GM21423 (cell line): ENCODE measurements around the gene MYRIP.
"Not testable (repeated sequence)": the region's sequence is repeated elsewhere in the genome, so short reads cannot be mapped to it uniquely, and the experiment has no call there.

Experiments used
- ATAC-seq: cut with Tn5 transposase; IDR thresholded peaks from one replicate; pipeline ENCODE4 v1.9.1; 2021; ENCODE audit warnings: mild to moderate bottlenecking, moderate library complexity; ENCODE audit not compliant: unreplicated experiment

MYRIP gene

GRCh38 chr3:40021338-40021737 lies 211.9 kb downstream of the MYRIP start:
- no peak for ATAC-seq

DNA sequence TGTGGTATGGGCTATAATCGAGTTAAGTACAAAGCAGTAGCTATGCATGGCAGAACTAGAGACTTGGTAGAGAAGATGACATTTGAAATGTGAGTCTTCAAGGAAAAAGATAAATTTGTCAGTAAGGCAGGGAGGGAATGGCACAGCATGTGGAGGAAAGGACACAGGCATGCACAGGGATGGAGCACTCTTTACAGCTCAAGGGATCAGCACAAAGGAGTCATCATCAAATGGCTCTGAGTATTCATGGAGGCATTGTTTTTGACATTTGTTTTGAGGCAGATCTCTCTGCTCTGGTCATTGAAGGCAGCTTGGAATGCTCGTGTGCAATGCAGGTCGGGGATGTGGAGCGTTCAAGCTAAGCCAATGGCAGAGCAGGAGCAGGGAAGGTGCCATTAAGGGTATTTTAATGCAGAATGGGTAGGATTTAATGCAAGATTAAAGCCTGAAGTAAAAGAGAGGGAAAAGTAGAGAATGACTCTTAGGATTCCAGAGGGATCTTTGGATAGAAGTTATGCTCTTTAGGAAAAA lies 213.0 kb downstream of the MYRIP start:
- ATAC-seq: no peak

- no peak for ATAC-seq
Measured at GRCh38 chr3:40024526-40024925, 215.1 kb downstream of the MYRIP start.

DNA sequence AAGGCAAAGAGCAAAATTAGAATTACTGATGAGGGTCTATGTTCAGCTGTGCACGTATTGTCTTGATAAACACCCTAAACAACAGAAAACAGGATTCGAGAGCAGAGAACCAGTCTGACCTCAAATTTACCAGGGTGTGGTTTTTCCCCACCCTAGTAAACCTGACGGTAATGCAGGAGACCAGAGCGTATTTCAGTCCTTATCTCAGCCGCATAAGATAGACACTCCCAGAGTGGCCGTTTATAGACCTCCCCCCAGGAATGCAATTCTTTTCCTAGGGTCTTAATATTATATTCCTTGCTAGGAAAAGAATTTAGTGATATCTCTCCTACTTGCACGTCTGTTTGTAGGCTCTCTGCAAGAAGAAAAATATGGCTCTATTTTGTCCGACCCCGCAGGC lies 216.5 kb downstream of the MYRIP start:
- ATAC-seq: not testable (repeated sequence)

DNA sequence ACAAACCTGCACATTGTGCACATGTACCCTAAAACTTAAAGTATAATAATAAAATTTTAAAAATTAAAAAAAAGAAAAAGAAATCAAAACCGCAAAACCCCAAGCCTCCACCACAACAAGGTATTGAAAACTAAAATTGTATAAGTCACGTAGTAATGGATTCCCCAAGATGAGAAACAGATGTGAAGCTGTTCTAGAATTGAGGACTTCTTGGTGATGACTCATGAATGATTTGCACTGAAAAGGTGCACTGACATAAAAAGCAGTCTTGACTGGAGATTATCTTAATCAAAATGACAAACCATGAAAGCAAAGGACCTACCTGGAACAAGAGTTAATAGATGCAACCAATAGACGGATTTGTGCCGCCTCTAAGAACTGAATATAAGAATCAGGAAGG lies 225.8 kb downstream of the MYRIP start:
- ATAC-seq: no peak

DNA sequence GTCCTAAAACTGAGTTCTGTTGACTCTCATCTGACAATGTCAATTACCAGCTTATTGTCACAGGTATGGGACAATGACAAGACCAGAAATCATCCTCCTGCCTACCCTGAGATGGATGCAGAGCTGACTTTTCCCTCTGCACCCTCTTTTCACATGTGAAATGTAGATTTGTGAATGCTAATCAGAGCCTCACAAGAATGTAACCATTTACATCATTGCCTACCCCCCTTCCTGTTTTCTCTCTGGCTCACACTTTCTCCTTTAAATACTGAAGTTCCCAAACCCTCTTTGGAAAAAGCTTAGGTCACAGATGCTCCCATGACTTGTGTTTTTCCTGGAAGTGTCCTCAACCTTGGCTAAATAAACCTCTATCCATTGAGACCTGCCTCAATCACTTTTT lies 228.2 kb downstream of the MYRIP start:
- no peak for ATAC-seq

- no peak for ATAC-seq
Measured at GRCh38 chr3:40042752-40043443, 233.5 kb downstream of the MYRIP start.

DNA sequence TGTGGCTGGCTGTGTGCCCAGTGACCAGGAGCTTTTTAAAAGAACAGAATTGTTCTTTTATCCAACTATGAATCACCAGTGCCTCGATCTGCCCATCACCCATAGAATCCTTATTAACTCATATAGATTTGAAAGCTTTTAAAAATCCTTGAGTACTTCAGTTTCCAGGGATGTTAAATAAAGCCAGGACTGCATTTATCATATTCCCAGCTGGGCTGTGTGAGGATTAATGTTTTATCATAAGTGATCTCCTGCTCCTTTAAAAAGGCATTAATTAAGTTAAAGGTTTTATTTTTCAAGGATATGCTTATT lies 234.0 kb downstream of the MYRIP start:
- ATAC-seq: no peak

DNA sequence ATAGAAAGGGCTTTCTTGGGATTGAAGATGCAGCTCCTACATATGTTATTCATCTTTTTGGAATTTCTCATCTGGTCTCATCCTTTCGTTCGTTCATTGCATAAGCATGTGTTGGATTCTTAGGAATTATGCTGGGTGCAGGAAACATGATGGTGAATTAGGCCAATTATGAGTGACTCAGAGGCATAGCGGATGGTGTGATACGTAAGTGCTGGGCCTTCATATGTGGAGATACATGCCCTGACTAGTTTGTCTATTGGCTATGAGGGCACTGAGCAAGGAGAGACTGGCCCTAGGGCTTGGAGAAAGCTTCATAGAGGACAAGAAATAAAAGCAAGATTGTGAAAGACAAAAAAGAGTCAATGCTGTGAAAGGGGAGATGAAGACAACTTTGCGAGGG lies 235.1 kb downstream of the MYRIP start:
- no peak for ATAC-seq

GRCh38 chr3:40045051-40045450 lies 235.6 kb downstream of the MYRIP start:
- no peak for ATAC-seq

- ATAC-seq: no peak
Measured at GRCh38 chr3:40046149-40046548, 236.7 kb downstream of the MYRIP start.

- no peak for ATAC-seq
Measured at GRCh38 chr3:40047406-40047805, 238.0 kb downstream of the MYRIP start.

GRCh38 chr3:40053663-40054062 lies 244.3 kb downstream of the MYRIP start:
- no peak for ATAC-seq

DNA sequence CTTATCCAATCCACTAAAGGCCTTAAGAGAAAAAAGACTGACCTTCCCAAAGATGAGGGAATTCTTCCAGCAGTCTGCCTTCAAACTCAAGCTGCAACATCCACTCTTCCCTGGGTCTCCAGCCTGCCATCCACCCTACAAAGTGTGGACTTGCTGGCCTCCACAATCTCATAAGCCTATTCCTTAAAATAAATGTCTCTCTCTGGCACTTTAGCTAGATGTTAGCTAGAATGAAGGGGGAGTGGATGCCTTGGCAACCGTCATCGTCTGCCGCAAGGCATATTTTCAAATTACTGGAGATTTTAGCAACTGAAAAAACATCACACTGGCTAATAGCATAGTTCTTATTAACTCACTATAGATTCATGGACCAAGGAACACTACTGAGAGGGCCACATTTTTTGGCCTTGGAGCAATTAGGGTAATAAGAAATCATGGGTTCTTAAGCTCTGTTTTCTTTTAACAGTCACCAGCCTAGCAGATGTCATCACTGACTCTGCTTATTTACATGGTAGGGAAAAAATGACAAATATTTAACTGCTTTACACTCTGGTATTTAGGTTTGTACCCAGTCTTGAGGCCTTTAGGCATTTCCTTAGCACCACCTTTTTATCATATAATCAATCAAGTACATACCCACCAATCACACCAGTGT lies 245.3 kb downstream of the MYRIP start:
- no peak for ATAC-seq

- ATAC-seq: no peak
Measured at GRCh38 chr3:40055361-40055760, 246.0 kb downstream of the MYRIP start.

DNA sequence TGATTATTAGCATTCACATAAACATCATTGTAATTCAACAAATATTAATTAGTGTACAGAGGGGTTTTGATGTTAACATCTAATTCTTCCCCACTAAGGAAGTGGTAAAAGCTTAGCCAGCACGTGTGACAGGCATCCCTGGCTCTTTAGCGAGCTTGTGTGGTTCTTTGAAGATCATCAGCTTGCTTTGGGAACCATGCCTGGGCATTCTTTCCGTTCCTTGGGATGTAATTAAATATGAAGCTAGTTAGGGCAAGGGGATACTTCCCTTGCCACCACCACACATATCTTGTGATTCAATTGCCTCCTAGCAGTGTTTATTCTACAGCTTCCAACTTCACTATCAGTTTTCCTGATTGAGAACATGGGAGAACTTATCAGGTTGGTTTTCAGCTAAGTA lies 246.5 kb downstream of the MYRIP start:
- ATAC-seq: no peak

DNA sequence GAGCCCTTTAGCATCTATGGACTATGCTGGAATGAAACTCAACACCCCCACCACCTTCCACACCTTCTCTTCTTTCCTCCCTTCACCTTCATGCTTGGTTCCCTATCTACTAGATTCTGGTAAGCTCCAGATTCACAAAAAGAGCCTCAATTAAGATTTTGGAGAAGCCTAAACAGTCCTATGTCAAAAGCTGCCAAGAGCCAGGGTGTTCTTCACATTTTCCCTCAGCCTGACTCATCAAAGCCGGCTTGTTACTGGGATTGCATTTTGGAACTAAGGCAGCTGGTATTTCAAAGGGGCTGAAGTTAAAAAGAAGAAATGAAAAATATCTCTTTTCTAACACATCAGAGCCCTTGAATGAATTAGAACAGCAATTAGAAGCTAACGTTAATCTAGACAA lies 247.7 kb downstream of the MYRIP start:
- no peak for ATAC-seq

DNA sequence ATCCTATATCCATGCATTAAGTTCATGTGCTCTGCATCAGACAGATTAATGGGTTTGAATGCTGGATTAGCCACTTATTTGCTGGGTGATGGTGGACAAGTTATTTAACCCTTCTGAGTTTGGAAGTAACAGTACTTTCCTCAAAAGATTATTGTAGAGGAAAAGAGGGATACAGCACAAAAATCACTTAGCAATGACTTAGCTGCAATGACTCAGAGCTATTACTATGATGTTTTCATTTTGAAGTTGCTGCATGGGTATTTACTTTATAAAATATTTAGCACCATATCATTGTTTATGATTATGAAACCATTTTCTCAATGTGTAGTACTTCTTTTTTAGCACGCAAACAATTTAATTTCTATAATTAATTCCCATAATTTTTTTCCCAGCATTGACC lies 248.4 kb downstream of the MYRIP start:
- ATAC-seq: no peak

- no peak for ATAC-seq
Measured at GRCh38 chr3:40068636-40069035, 259.2 kb downstream of the MYRIP start.

- no peak for ATAC-seq
Measured at GRCh38 chr3:40070816-40071215, 261.4 kb downstream of the MYRIP start.

GRCh38 chr3:40071683-40072238 lies 262.4 kb downstream of the MYRIP start:
- no peak for ATAC-seq

DNA sequence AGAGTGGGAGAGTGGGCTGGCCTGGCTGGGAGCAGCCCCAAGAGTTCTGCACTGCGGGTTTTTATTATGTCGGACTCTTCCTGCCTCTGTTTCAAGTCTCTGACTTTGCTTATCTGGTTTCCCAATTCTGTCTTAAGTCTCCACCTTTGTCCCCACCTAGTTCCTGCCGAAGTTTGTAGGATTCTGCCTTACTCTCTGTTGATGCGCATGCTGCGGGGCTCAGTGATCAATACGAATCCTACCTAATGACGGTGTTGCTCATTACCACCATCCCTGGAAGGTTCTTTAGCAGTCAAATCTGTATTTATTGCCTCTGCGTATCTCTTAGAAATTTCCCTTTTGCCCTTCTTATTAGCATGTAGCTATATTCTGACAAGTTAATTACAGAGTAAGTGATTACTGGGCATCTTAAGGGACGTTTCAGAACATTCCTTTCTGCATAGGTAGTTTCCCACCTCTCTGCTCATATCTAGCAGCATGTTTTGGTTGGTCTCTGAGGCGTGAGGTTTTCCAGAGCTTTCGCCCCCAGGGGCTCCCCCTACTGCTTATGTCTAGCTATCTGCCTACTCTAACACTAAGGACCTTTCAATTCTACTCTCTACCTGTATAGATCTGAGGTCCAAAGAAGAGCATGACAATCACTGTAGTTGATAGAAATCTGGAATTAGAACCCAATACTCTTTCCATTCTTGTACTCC lies 264.1 kb downstream of the MYRIP start:
- ATAC-seq: no peak
